A549 (cell line): Measurements from ENCODE around the gene CHCHD6.

Experiments used
- CHD2 ChIP-seq: fragments of 150-350 bp; IDR thresholded peaks from 2 replicates; pipeline ENCODE4 v1.6.1; 2014; ENCODE audit warnings: low read length; ENCODE audit not compliant: partially characterized antibody
- CTCF ChIP-seq: fragments of >200 bp; sonication (Bioruptor Twin); formaldehyde crosslinking; IDR thresholded peaks from 3 replicates; pipeline ENCODE4 v1.5.1; 2016
- EHMT2 ChIP-seq: fragments of 200-600 bp; sonication (generic); IDR thresholded peaks from 2 replicates; pipeline ENCODE4 v1.6.1; 2016; ENCODE audit warnings: antibody characterized with exemption, low read depth, mild to moderate bottlenecking, moderate library complexity
- ESRRA ChIP-seq: fragments of 150-350 bp; IDR thresholded peaks from 2 replicates; pipeline ENCODE4 v1.6.1; 2014; ENCODE audit warnings: mild to moderate bottlenecking, low read length, borderline replicate concordance
- HMGXB4 ChIP-seq: fragments of 250-450 bp; sonication (Bioruptor Pico); IDR thresholded peaks from 2 replicates; pipeline ENCODE4 v1.5.0; 2021; ENCODE audit warnings: mild to moderate bottlenecking, moderate library complexity, borderline replicate concordance
- JUN ChIP-seq, 2 experiments: fragments of >200 bp; sonication (Bioruptor Twin); formaldehyde crosslinking; IDR thresholded peaks; 2 replicates in 1 of 2; 3 replicates in 1 of 2; pipeline ENCODE4 v1.6.1; 2016 to 2017
- MAFK ChIP-seq: fragments of 450-650 bp; IDR thresholded peaks from 2 replicates; pipeline ENCODE4 v1.6.1; 2014; ENCODE audit not compliant: partially characterized antibody
- MAX ChIP-seq: IDR thresholded peaks from 2 replicates; pipeline ENCODE4 v1.6.1; 2012
- MYC ChIP-seq: IDR thresholded peaks from 2 replicates; pipeline ENCODE4 v1.6.1; 2012; ENCODE audit warnings: mild to moderate bottlenecking, inconsistent platforms, low read length, improper control_type of control experiment, borderline replicate concordance
- NFE2L2 ChIP-seq: fragments of 150-350 bp; conservative IDR thresholded peaks from 2 replicates; pipeline ENCODE4 v1.6.1; 2014; ENCODE audit warnings: low read length
- RAD21 ChIP-seq, 2 experiments: fragments of >200 bp in 1 of 2; sonication (Bioruptor Twin) in 1 of 2; formaldehyde crosslinking in 1 of 2; IDR thresholded peaks in 1 of 2; conservative IDR thresholded peaks in 1 of 2; 2 replicates in 1 of 2; 3 replicates in 1 of 2; pipeline ENCODE4 v1.6.1; 2012 to 2018; ENCODE audit warnings: inconsistent platforms in 1 of 2
- ZFP36 ChIP-seq: fragments of 450-650 bp; IDR thresholded peaks from 2 replicates; pipeline ENCODE4 v1.6.1; 2014; ENCODE audit warnings: borderline replicate concordance; ENCODE audit not compliant: partially characterized antibody

- TF ChIP-seq CTCF, result no peak
- no peak for TF ChIP-seq RAD21 (conservative IDR thresholded peaks at IDR 0.05 in 1 of 2, IDR thresholded peaks at IDR 0.05 in 1 of 2)
- TF ChIP-seq ZFP36, result no peak
- TF ChIP-seq HMGXB4 (CRISPR knock-in tag), result no peak
- TF ChIP-seq EHMT2, result no peak
- no peak for TF ChIP-seq JUN (IDR thresholded peaks at IDR 0.05)
- TF ChIP-seq ESRRA, result no peak
- TF ChIP-seq CHD2, result no peak
- no peak for TF ChIP-seq MAFK
- no peak for TF ChIP-seq MAX
- no peak for TF ChIP-seq NFE2L2
- no peak for TF ChIP-seq MYC
These were observed 10.1 kb upstream of the CHCHD6 start for GRCh38 chr3:126693921-126694320.
